Measurements from ENCODE around the gene LEUTX.

The LEUTX gene

GRCh38 chr19:39737891-39738290, 40.8 kb upstream of the LEUTX start, which contains the start of gene CLC:
Gene CLC, minus strand, starts transcription at chr19:39738029. Its CDS starts 77 bp downstream, at chr19:39737952.
- no peak for TF ChIP-seq CTCF (IDR thresholded peaks at IDR 0.05; ENCODE audit: low read depth, low read length)
- no peak for DNase-seq (ENCODE audit: extremely low read depth, low read depth)

- TF ChIP-seq CTCF (IDR thresholded peaks at IDR 0.05; ENCODE audit: low read depth, low read length), result no peak
- DNase-seq (ENCODE audit: extremely low read depth, low read depth), result no peak
Measured at GRCh38 chr19:39738814-39739213, 39.8 kb upstream of the LEUTX start.

- no peak for TF ChIP-seq CTCF (IDR thresholded peaks at IDR 0.05; ENCODE audit: low read depth, low read length)
- no peak for DNase-seq (ENCODE audit: extremely low read depth, low read depth)
Measured at GRCh38 chr19:39740395-39740794, 38.3 kb upstream of the LEUTX start.

GRCh38 chr19:39745643-39746042, 33.0 kb upstream of the LEUTX start:
- DNase-seq (ENCODE audit: extremely low read depth, low read depth), result no peak

GRCh38 chr19:39746836-39747529, 31.7 kb upstream of the LEUTX start:
- no peak for DNase-seq (ENCODE audit: extremely low read depth, low read depth)

More at GRCh38 chr19:39745643-39746042, 33.0 kb upstream of the LEUTX start:
- no peak for TF ChIP-seq CTCF (IDR thresholded peaks at IDR 0.05; ENCODE audit: low read depth, low read length)

GRCh38 chr19:39749981-39750380, 28.7 kb upstream of the LEUTX start:
- no peak for TF ChIP-seq CTCF (IDR thresholded peaks at IDR 0.05; ENCODE audit: low read depth, low read length)
- DNase-seq (ENCODE audit: extremely low read depth, low read depth), result no peak

More at GRCh38 chr19:39746836-39747529, 31.7 kb upstream of the LEUTX start:
- TF ChIP-seq CTCF (IDR thresholded peaks at IDR 0.05; ENCODE audit: low read depth, low read length), result no peak

- DNase-seq (ENCODE audit: extremely low read depth, low read depth), result no peak
- no peak for TF ChIP-seq CTCF (IDR thresholded peaks at IDR 0.05; ENCODE audit: low read depth, low read length)
Measured at GRCh38 chr19:39752390-39752789, 26.3 kb upstream of the LEUTX start.

All from AG09319 (cell line).